Measurements from ENCODE around the gene SPDYE1.

DNA sequence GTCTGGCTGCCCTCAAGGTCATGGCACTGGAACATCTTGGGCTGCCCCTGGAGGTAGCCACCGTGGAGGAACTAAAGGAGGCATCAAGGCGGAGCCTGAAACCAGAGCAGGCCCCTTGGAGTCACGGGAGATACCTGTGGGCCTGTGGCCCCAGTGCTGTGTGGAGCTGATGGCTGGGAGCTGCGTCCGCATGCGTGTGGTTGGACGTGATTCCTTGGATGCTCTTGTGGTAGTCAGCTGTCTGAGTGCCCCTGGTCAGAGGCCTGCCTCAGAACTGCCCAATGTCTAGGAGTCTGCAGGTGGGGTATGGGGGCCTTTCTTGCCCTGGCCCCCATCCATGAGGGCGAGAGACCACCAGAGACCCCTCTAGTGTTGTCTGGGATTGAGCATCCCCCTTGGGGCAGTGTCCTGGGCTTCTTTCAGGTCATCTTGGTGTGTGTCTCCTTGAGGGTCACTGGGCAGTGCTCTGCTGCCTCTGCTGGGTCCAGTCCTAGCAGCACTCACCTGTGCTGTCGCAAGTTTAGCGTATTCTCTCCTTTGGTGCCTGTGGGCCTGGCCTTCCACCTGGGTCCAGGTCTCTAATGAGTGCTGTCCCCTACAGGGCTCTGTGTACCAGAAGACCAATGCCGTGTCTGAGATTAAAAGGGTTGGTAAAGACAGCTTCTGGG lies 59.6 kb downstream of the SPDYE1 start:
- TF ChIP-seq CTCF (IDR thresholded peaks at IDR 0.05), result no peak
- no peak for TF ChIP-seq SIN3A (IDR thresholded peaks at IDR 0.05; ENCODE audit: borderline replicate concordance, insufficient read depth, low read depth, low read length)
- no peak for TF ChIP-seq POLR2AphosphoS5 (IDR thresholded peaks at IDR 0.05; ENCODE audit: low read depth, low read length)
- TF ChIP-seq REST (IDR thresholded peaks at IDR 0.05; ENCODE audit: insufficient read depth in 1 of 2, low read depth in 2 of 2, low read length in 1 of 2), result no peak
